GM20000 (cell line): ENCODE results near the gene FTH1.

ENCODE experiments used
- DNase-seq: peaks from one replicate; pipeline ENCODE4 v3.0.0; 2012; ENCODE audit warnings: low spot score
- CTCF ChIP-seq: IDR thresholded peaks from 2 replicates; pipeline ENCODE4 v1.5.1; 2012; ENCODE audit warnings: mild to moderate bottlenecking, control low read depth; ENCODE audit errors: extremely low read depth, missing control alignments

The FTH1 gene

GRCh38 chr11:61959678-61960077 is 7.8 kb downstream of the FTH1 start:
- TF ChIP-seq CTCF = no peak
- DNase-seq = no peak

GRCh38 chr11:61959114-61959513 is 8.3 kb downstream of the FTH1 start:
- no peak for TF ChIP-seq CTCF
- DNase-seq = no peak

GRCh38 chr11:61958590-61958989 is 8.8 kb downstream of the FTH1 start:
- DNase-seq = no peak
- no peak for TF ChIP-seq CTCF

- no peak for TF ChIP-seq CTCF
Measured at GRCh38 chr11:61957021-61957770, 10.2 kb downstream of the FTH1 start.

GRCh38 chr11:61956191-61957020 is 11.0 kb downstream of the FTH1 start:
- TF ChIP-seq CTCF = no peak
- DNase-seq = no peak

More at GRCh38 chr11:61957021-61957770, 10.2 kb downstream of the FTH1 start:
- no peak for DNase-seq

DNA sequence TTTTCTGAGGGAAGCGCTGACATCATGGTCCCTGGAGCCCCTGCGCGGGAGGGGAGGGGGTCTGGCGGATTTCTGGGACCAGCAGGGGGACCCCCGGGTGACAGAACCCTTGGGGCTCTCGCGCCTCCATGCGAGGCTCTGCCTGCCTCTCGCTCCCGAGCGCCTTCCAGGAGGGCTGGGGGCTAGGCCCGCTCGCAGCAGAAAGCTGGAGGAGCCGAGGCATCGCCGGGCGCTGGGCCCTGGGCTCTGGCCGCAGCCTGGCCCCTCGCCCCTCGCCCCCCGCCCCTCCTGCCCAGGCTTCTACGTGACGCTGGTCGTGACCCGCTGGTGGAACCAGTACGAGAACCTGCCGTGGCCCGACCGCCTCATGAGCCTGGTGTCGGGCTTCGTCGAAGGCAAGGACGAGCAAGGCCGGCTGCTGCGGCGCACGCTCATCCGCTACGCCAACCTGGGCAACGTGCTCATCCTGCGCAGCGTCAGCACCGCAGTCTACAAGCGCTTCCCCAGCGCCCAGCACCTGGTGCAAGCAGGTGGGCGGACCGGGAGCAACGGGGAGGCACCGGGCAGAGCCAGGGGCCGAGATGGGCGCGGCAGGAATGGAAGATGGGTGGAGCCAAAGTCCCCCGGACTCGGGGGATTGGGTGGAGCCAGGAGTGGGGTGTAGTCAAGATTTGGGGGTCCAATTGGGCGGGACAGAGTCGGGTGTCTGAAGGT is 11.9 kb downstream of the FTH1 start:
- DNase-seq = no peak
- no peak for TF ChIP-seq CTCF
